Sigmoid colon (tissue), 7 donors: ENCODE results near the gene ASXL1. TPM values are rescaled to one million over a fixed set of nuclear protein-coding genes. Genes with fewer than 3 reads are reported as not detected.

Experiments
- DNase-seq: peaks from one replicate; pipeline ENCODE4 v3.0.0-alpha.2; 2019
- H3K27ac ChIP-seq, 4 donors: fragments of 200-600 bp; sonication (generic); one replicate each; pipeline ENCODE4 v1.5.1; 2016 to 2019; ENCODE audit warnings: mild to moderate bottlenecking in 1 of 4
- H3K27me3 ChIP-seq, 3 donors: fragments of 200-600 bp; sonication (generic); one replicate each; pipeline ENCODE4 v1.5.1; 2019; ENCODE audit warnings: mild to moderate bottlenecking in 1 of 3
- H3K36me3 ChIP-seq, 4 donors: fragments of 200-600 bp; sonication (generic); one replicate each; pipeline ENCODE4 v1.5.1; 2016 to 2019
- H3K4me1 ChIP-seq, 4 donors: fragments of 200-600 bp; sonication (generic); one replicate each; pipeline ENCODE4 v1.5.1; 2017 to 2019
- H3K4me3 ChIP-seq, 4 donors: fragments of 200-600 bp; sonication (generic); one replicate each; pipeline ENCODE4 v1.5.1; 2017 to 2019; ENCODE audit warnings: mild to moderate bottlenecking in 2 of 4, moderate library complexity in 1 of 4
- H3K9me3 ChIP-seq, 4 donors: fragments of 200-600 bp in 3 of 4; sonication (generic) in 3 of 4; one replicate each; pipeline versions ENCODE4 v1.5.1 to v1.6.1; 2013 to 2019
- EP300 ChIP-seq, 4 donors: sonication (generic); formaldehyde crosslinking; IDR thresholded peaks; one replicate each; pipeline ENCODE4 v1.6.1; 2017; ENCODE audit warnings: antibody characterized with exemption in 4 of 4
- POLR2A ChIP-seq, 2 donors: fragments of 450-650 bp; IDR thresholded peaks; one replicate each; pipeline ENCODE4 v1.6.1; 2016; ENCODE audit warnings: antibody characterized with exemption in 2 of 2, mild to moderate bottlenecking in 2 of 2, moderate library complexity in 2 of 2
- POLR2AphosphoS5 ChIP-seq, 4 donors: sonication (generic); formaldehyde crosslinking; IDR thresholded peaks; one replicate each; pipeline ENCODE4 v1.6.1; 2017; ENCODE audit warnings: antibody characterized with exemption in 4 of 4
- WGBS, 2 donors: extraction: QIAGEN DNeasy Blood & Tissue Kit; methylation state at CpG; one replicate each; pipeline ENCODE4 v1.1.7; 2013; 5-methylcytosine and 5-hydroxymethylcytosine counted together
- intact Hi-C: fragments of 100-400 bp; cut with DNase I; formaldehyde crosslinking; loops from one replicate; pipeline ENCODE4 v1.15.1; 2023
- polyA plus RNA-seq, 3 donors: library from polyadenylated mRNA; stranded (reverse); fragments of 200-250 nt; gene quantifications; one replicate each; pipeline ENCODE4 v1.2.3, GENCODE V29; 2013
- total RNA-seq, 4 donors: library from RNA; depleted of rRNA; stranded (reverse); fragments of >200 nt; gene quantifications; one replicate each; pipeline ENCODE4 v1.1.0, GENCODE V29; 2016
- TF ChIP-seq, protein P1 (sequence below), 4 experiments: fragments of 450-650 bp in 3 of 4; fragments of 200-600 bp in 1 of 4; IDR thresholded peaks; one replicate each; pipeline ENCODE4 v1.5.1; 2016 to 2019; ENCODE audit warnings: antibody characterized with exemption in 4 of 4, mild to moderate bottlenecking in 3 of 4, moderate library complexity in 2 of 4
- donor health status: healthy with polysubstance abuse.
- donor health status: Bipolar disorder and iron deficiency.
- donor health status: healthy.

The ASXL1 gene
- total and polyA plus RNA-seq, 7 donors: 6.0 to 102 (median 46.7) TPM

DNA sequence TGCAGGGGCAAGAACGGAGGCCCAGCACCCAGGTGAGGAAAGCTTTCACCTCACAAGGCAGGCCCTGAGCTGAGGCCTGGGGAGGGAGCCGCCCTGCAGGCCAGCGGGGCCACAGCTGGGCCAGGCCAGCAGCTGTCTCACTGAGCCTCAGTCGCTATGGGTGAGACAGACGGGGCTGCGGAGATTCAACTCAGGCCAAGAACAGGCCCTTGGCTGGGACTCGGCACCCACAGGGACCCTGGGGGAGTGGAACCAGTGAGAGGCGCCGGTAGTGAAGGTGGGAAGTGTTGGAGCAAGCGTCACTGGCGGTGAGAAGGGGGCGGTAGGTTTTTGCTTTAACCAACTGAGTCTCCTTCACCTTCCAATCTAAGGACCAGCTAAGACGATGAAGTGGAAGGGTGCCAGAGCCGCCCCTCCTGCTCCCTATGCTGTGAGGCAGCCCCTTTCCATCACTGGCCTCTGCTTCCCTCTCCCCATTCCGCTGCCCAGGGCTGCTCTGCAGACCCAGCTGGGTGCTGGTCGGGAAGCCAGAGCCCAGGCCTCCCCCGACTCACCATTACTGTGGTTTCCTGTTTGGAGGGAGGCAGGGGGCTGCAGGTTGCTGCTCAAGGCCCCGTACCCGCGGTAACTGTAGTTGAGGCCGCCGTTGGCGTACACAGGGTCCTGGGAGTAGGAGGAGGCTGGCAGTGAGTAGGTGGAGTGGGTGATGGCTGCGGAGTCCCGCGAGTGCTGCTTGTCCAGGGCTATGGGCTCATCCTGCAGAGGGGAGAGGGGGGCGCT is 93.7 kb downstream of the ASXL1 start:
- intact Hi-C loops: no loop called here
- H3K27me3 ChIP-seq: no peaks in the 10 kb centered on the region
- 74 to 86% methylated on average over 27 of the region's 27 CpGs for WGBS, 2 donors
- H3K9me3 ChIP-seq: no peaks in the 10 kb centered on the region
- H3K27ac ChIP-seq: no peak overlapping the region
- H3K36me3 ChIP-seq: peaks cover 17 to 74% (median 38%) of the 10 kb centered on the region in 4 donors
- H3K4me3 ChIP-seq: no peak overlapping the region
- TF ChIP-seq EP300 (IDR thresholded peaks at IDR 0.05): no peak
- TF ChIP-seq POLR2AphosphoS5 (IDR thresholded peaks at IDR 0.05): no peak
- TF ChIP-seq, protein P1, sequence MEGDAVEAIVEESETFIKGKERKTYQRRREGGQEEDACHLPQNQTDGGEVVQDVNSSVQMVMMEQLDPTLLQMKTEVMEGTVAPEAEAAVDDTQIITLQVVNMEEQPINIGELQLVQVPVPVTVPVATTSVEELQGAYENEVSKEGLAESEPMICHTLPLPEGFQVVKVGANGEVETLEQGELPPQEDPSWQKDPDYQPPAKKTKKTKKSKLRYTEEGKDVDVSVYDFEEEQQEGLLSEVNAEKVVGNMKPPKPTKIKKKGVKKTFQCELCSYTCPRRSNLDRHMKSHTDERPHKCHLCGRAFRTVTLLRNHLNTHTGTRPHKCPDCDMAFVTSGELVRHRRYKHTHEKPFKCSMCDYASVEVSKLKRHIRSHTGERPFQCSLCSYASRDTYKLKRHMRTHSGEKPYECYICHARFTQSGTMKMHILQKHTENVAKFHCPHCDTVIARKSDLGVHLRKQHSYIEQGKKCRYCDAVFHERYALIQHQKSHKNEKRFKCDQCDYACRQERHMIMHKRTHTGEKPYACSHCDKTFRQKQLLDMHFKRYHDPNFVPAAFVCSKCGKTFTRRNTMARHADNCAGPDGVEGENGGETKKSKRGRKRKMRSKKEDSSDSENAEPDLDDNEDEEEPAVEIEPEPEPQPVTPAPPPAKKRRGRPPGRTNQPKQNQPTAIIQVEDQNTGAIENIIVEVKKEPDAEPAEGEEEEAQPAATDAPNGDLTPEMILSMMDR (IDR thresholded peaks at IDR 0.05): no peak
- no peak for TF ChIP-seq POLR2A (IDR thresholded peaks at IDR 0.05)
- peaks cover 3 to 55% (median 47%) of the 10 kb centered on the region in 4 donors for H3K4me1 ChIP-seq
- DNase-seq: no peak

DNA sequence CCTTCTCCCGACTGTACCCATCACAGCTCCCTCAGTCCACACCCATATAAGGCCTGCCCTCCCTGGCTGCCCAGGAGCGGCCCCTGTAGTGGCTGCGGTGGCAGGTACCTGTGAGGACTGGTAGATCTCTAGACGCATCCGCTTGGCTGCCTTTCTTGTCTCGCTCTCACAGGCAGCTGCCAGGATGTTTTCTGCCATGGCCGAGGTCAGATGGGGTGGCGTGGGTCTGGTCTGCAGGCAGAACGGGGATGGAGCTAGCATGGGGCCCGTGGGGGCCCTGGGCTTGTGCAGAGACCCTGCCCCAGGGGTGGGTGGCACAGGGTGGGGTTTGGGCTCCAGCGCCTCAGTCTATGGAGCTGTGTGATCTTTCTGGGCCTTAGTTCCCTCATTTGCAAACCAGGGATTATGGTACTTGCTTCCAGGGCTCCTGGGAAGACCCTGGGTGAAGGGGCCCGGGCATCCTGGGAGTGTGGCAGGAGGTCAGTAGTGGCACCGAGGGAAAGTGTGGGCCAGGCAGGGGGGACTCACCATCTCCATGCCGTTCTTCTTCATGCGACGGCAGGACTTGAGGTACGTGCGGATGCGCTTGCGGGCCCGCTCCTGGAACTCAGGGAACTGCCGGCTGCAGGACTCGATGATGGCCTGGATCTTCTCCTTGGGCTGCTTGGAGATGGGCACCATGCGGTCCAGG is 94.8 kb downstream of the ASXL1 start:
- Histone ChIP-seq H3K4me3 (no peak overlapping the region), H3K27ac (peak overlapping the region in 1 of 4 donors; percentile 9), H3K4me1 (peaks cover 3 to 54% (median 48%) of the 10 kb centered on the region in 4 donors), H3K9me3 (no peaks in the 10 kb centered on the region), H3K36me3 (peaks cover 17 to 65% (median 37%) of the 10 kb centered on the region in 4 donors), H3K27me3 (no peaks in the 10 kb centered on the region)
- intact Hi-C loops: no loop called here
- no peak for DNase-seq
- 93 to 94% methylated on average over 24 of the region's 24 CpGs for WGBS, 2 donors
- no peak for TF ChIP-seq POLR2AphosphoS5 (IDR thresholded peaks at IDR 0.05)
- TF ChIP-seq POLR2A (IDR thresholded peaks at IDR 0.05): no peak
- TF ChIP-seq, protein P1 (IDR thresholded peaks at IDR 0.05): no peak
- TF ChIP-seq EP300 (IDR thresholded peaks at IDR 0.05): no peak

DNA sequence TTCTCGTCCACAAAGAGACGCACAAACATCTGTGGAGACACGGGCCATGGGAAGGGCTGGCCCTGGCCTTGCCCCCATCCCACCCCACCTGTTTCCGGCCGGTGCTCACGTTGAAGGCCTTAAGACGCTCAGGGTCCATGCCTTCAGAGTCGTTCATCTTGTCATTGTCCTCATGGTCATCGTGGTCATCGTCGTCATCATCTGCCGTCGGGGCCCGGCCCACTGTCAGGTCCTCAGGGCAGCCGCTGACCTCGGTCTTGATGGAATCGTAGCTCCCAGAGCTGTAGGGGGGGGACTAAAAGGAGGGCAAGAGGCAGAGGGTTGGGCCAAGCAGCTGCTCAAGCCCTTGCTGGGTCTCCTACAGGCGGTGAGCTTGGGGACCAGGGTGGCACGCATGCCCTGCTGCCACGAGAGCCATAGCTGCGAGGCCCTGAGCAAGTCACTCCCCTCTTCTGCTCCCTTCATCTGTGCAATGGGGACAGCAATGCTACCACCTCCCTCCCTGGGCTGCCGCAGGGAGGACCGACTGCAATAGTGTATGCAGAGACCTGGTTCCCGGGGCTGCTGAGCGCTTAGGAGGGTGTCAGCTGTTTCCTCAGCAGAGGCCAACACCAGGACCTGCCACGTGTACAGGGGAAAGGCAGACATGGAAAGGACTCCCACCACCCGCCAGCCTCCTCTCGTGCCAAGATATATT is 95.5 kb downstream of the ASXL1 start:
- no peaks in the 10 kb centered on the region for H3K27me3 ChIP-seq
- intact Hi-C loops: no loop called here
- peak; percentile 60 for DNase-seq
- no peak overlapping the region for H3K4me3 ChIP-seq
- H3K9me3 ChIP-seq: no peaks in the 10 kb centered on the region
- no peak for TF ChIP-seq POLR2A (IDR thresholded peaks at IDR 0.05)
- no peak overlapping the region for H3K27ac ChIP-seq
- peaks cover 17 to 65% (median 37%) of the 10 kb centered on the region in 4 donors for H3K36me3 ChIP-seq
- peaks cover 3 to 54% (median 48%) of the 10 kb centered on the region in 4 donors for H3K4me1 ChIP-seq
- 90 to 92% methylated on average over 28 of the region's 28 CpGs for WGBS, 2 donors

GRCh38 chr20:32454164-32455145 is 96.3 kb downstream of the ASXL1 start:
- H3K4me3 ChIP-seq: no peak overlapping the region
- H3K27ac ChIP-seq: no peak overlapping the region
- no peaks in the 10 kb centered on the region for H3K9me3 ChIP-seq
- peak; percentile 58 for DNase-seq
- H3K4me1 ChIP-seq: peaks cover 3 to 52% (median 45%) of the 10 kb centered on the region in 4 donors
- peaks cover 17 to 62% (median 35%) of the 10 kb centered on the region in 4 donors for H3K36me3 ChIP-seq
- no peaks in the 10 kb centered on the region for H3K27me3 ChIP-seq
- WGBS, 2 donors: 89 to 90% methylated on average over 31 of the region's 31 CpGs
- intact Hi-C loops: no loop called here
- no peak for TF ChIP-seq POLR2AphosphoS5 (IDR thresholded peaks at IDR 0.05)
- no peak for TF ChIP-seq POLR2A (IDR thresholded peaks at IDR 0.05)
- TF ChIP-seq, protein P1 (IDR thresholded peaks at IDR 0.05): no peak
- no peak for TF ChIP-seq EP300 (IDR thresholded peaks at IDR 0.05)
